Diencephalon (tissue), 1 donor: ENCODE results near the gene USP3. TPM values are rescaled to one million over a fixed set of nuclear protein-coding genes. Genes with fewer than 3 reads are reported as not detected.

Experiments
- total RNA-seq: library from RNA; depleted of rRNA; stranded (reverse); fragments of >200 nt; gene quantifications from one replicate; pipeline ENCODE4 v1.2.3, GENCODE V29; 2014

The USP3 gene
- 50.5 TPM for total RNA-seq

DNA sequence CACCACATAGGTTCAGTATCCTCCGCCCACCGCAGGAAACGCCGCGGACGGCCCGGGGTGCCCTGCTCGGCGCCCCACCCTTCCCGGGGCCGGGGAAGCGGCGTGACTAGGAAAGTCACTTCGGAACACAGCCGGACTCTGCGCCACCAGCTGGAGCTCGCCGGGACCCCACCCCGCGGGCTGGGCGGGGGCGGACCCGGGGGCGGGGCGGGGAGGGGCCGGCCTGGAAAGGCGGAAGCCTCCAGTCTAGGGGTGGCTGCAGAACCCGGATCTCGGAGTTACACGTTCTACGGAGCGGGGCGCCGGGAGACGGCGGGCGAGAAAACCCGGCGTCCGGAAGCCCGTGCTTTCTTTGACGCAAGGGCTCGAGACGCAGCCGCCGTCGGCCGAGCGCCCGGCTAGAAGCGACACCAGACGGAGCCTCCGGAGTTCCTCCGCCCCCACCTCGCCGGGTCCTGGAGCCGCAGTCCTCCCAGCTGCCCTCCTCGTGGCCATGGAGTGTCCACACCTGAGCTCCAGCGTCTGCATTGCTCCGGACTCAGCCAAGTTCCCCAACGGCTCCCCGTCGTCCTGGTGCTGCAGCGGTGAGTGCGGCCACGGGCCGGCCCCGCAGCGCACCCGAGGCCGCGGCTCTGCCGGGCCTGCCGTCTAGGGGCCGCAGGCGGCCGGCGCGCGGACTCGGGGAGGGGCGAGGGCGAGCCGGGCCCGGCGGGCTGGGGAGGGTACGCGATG, at the start of gene USP3:
USP3 (plus strand) TSS at position 347 of the 732 bp plus-strand sequence; CDS start at position 494, 147 bp downstream.

DNA sequence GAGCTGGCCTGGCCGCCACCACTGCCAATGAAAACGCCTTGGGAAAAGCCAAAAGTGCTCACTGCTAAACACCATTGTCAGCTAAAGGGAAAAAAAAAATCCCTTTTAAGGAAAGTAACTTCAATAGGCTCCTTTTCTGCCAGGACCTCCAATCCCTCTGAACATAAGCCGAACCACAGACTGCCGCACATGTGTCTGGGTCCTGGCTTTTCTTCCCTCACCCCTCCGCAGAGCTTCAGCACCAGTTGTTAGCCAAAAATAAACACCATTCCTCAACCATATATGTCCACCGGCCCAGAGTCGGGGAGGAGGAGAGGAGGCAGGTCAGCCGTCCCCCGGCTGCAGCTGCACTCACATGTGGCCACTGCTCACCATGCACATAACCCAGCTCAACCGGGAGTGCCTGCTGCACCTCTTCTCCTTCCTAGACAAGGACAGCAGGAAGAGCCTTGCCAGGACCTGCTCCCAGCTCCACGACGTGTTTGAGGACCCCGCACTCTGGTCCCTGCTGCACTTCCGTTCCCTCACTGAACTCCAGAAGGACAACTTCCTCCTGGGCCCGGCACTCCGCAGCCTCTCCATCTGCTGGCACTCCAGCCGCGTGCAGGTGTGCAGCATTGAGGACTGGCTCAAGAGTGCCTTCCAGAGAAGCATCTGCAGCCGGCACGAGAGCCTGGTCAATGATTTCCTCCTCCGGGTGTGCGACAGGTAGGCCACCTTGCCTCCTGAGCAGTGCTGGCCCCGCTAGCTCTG, 92.8 kb downstream of the USP3 start, which contains the start of gene FBXL22:
FBXL22 (plus strand) TSS at position 350 of the 753 bp plus-strand sequence; CDS start at position 356, 6 bp downstream.

Other genes with a start within 250 kb of the USP3 start
- gene APH1B, start 227.0 kb upstream of the USP3 start, total RNA-seq: 21.2 TPM
- gene CA12, start 122.7 kb upstream of the USP3 start, total RNA-seq: 13.8 TPM
- 1.4 TPM for gene FBXL22, start 92.8 kb downstream of the USP3 start, total RNA-seq